Endometrial microvascular endothelial cells (primary cell): ENCODE results near the gene NPAS3. TPM values are rescaled to one million over a fixed set of nuclear protein-coding genes. Genes with fewer than 3 reads are reported as not detected.

Experiments
- in situ Hi-C: cut with HindIII; loops from 2 replicates; pipeline ENCODE4 v1.10.0; 2017; ENCODE audit warnings: low sequenced_read_pairs, low pct_unique_long_range_greater_than_20kb; ENCODE audit errors: inconsistent ontology term
- total RNA-seq: library from RNA; depleted of rRNA; stranded (reverse); fragments of >200 nt; gene quantifications from one replicate; pipeline ENCODE4 v1.2.3, GENCODE V29; 2015; ENCODE audit errors: inconsistent ontology term

Gene NPAS3
- total RNA-seq: not detected

- in situ Hi-C loops: no loop called here
Observed at GRCh38 chr14:32938719-32939253, at the start of gene NPAS3. Gene NPAS3 (plus strand): TSS chr14:32938879.

GRCh38 chr14:32896979-32897697 lies 41.5 kb upstream of the NPAS3 start:
- in situ Hi-C loops: no loop called here

GRCh38 chr14:32897698-32898064 lies 41.0 kb upstream of the NPAS3 start:
- in situ Hi-C loops: no loop called here

GRCh38 chr14:32898876-32899275 lies 39.8 kb upstream of the NPAS3 start:
- in situ Hi-C loops: no loop called here

- in situ Hi-C loops: no loop called here
Observed at GRCh38 chr14:32900547-32900946, 38.1 kb upstream of the NPAS3 start.

GRCh38 chr14:32905013-32905412 lies 33.7 kb upstream of the NPAS3 start:
- in situ Hi-C loops: no loop called here

- in situ Hi-C loops: no loop called here
Observed at GRCh38 chr14:32906672-32907071, 32.0 kb upstream of the NPAS3 start.

- in situ Hi-C loops: no loop called here
Observed at GRCh38 chr14:32908196-32909084, 30.2 kb upstream of the NPAS3 start.

GRCh38 chr14:32913725-32914124 lies 25.0 kb upstream of the NPAS3 start:
- in situ Hi-C loops: no loop called here

GRCh38 chr14:32914391-32914790 lies 24.3 kb upstream of the NPAS3 start:
- in situ Hi-C loops: no loop called here

GRCh38 chr14:32920696-32921276 lies 17.9 kb upstream of the NPAS3 start:
- in situ Hi-C loops: no loop called here

GRCh38 chr14:32925439-32925838 lies 13.2 kb upstream of the NPAS3 start:
- in situ Hi-C loops: no loop called here

- in situ Hi-C loops: no loop called here
Observed at GRCh38 chr14:32932302-32932913, 6.3 kb upstream of the NPAS3 start.

GRCh38 chr14:32932914-32933628 lies 5.6 kb upstream of the NPAS3 start:
- in situ Hi-C loops: no loop called here

- in situ Hi-C loops: no loop called here
Observed at GRCh38 chr14:32933629-32934072, 5.0 kb upstream of the NPAS3 start.

GRCh38 chr14:32934073-32934880 lies 4.4 kb upstream of the NPAS3 start:
- in situ Hi-C loops: no loop called here

GRCh38 chr14:32934881-32935633 lies 3.6 kb upstream of the NPAS3 start:
- in situ Hi-C loops: no loop called here
